Uterus (tissue), 4 donors: Measurements from ENCODE around the gene CYB5B. TPM values are rescaled to one million over a fixed set of nuclear protein-coding genes. Genes with fewer than 3 reads are reported as not detected.
A peak's percentile ranks its signal among the peaks of the same experiment; 100 is the strongest.
"Not testable (repeated sequence)": the region's sequence is repeated elsewhere in the genome, so short reads cannot be mapped to it uniquely, and the experiment has no call there.

ENCODE experiments used
- DNase-seq, 2 donors: peaks; one replicate each; pipeline ENCODE4 v3.0.0-alpha.2; 2019 to 2020
- H3K27ac ChIP-seq, 2 donors: fragments of 200-600 bp; sonication (generic); 1 replicate in 1 of 2; 2 replicates in 1 of 2; pipeline ENCODE4 v1.5.1; 2016 to 2018
- H3K27me3 ChIP-seq, 2 donors: fragments of 200-600 bp; sonication (generic); one replicate each; pipeline ENCODE4 v1.5.1; 2018 to 2019; ENCODE audit warnings: control low read depth in 1 of 2
- H3K36me3 ChIP-seq, 2 donors: fragments of 200-600 bp; sonication (generic); one replicate each; pipeline ENCODE4 v1.5.1; 2019; ENCODE audit warnings: control low read depth in 1 of 2
- H3K4me1 ChIP-seq, 2 donors: fragments of 200-600 bp; sonication (generic); one replicate each; pipeline ENCODE4 v1.5.1; 2018 to 2019; ENCODE audit warnings: control low read depth in 1 of 2
- H3K4me3 ChIP-seq, 2 donors: fragments of 200-600 bp; sonication (generic); 1 replicate in 1 of 2; 2 replicates in 1 of 2; pipeline ENCODE4 v1.5.1; 2018 to 2019; ENCODE audit warnings: mild to moderate bottlenecking in 1 of 2
- H3K9me3 ChIP-seq, 2 donors: fragments of 200-600 bp; sonication (generic); one replicate each; pipeline ENCODE4 v1.5.1; 2019; ENCODE audit warnings: control low read depth in 1 of 2
- POLR2A ChIP-seq, 2 donors: fragments of 450-650 bp; IDR thresholded peaks; one replicate each; pipeline ENCODE4 v1.6.1; 2016; ENCODE audit warnings: antibody characterized with exemption in 2 of 2, mild to moderate bottlenecking in 1 of 2, moderate library complexity in 1 of 2
- intact Hi-C: fragments of 100-400 bp; cut with DNase I; formaldehyde crosslinking; loops from one replicate; pipeline ENCODE4 v1.15.1; 2023; ENCODE audit warnings: low total_unique reads
- total RNA-seq, 4 donors: library from RNA; depleted of rRNA in 3 of 4; stranded (reverse); fragments of >200 nt in 3 of 4; gene quantifications; one replicate each; pipeline versions ENCODE4 v1.1.0 to v1.2.4, GENCODE V29; 2014 to 2023
- TF ChIP-seq, protein P1 (sequence below), 4 experiments: fragments of 200-600 bp in 2 of 4; fragments of 450-650 bp in 2 of 4; sonication (generic) in 2 of 4; IDR thresholded peaks; one replicate each; pipeline ENCODE4 v1.5.1; 2016 to 2019; ENCODE audit warnings: antibody characterized with exemption in 4 of 4, mild to moderate bottlenecking in 2 of 4, moderate library complexity in 1 of 4
- donor health status: DM: yes; HTN: yes; CAD: no.

CYB5B gene
- total RNA-seq, 4 donors from 2014 or later: 24.1 to 70.3 (median 57.6) TPM

DNA sequence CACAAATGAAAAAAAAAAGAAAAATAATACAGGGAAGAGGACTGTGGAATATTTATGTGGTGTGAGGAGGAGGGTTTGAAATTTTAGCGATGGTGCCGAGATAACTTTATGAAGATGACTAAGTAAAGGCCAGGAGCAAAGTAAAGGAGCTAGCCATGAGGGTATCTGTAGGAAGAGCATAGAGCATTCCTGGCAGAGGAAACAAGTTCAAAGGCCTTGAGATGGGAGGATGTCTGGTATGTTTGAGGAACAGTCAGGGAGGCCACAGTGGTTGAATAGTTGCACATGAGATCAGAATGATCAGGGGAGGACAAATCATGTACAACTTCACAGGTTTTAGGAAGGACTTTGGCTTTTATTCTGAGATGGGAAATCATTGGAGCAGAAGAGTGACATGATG is 4.2 kb downstream of the CYB5B start:
- no peaks in the 10 kb centered on the region for H3K9me3 ChIP-seq
- intact Hi-C loops: no loop called here
- no peaks in the 10 kb centered on the region for H3K36me3 ChIP-seq
- no peak overlapping the region for H3K4me3 ChIP-seq
- no peak overlapping the region for H3K27ac ChIP-seq
- no peaks in the 10 kb centered on the region for H3K4me1 ChIP-seq
- TF ChIP-seq POLR2A (IDR thresholded peaks at IDR 0.05): no peak
- TF ChIP-seq, protein P1, sequence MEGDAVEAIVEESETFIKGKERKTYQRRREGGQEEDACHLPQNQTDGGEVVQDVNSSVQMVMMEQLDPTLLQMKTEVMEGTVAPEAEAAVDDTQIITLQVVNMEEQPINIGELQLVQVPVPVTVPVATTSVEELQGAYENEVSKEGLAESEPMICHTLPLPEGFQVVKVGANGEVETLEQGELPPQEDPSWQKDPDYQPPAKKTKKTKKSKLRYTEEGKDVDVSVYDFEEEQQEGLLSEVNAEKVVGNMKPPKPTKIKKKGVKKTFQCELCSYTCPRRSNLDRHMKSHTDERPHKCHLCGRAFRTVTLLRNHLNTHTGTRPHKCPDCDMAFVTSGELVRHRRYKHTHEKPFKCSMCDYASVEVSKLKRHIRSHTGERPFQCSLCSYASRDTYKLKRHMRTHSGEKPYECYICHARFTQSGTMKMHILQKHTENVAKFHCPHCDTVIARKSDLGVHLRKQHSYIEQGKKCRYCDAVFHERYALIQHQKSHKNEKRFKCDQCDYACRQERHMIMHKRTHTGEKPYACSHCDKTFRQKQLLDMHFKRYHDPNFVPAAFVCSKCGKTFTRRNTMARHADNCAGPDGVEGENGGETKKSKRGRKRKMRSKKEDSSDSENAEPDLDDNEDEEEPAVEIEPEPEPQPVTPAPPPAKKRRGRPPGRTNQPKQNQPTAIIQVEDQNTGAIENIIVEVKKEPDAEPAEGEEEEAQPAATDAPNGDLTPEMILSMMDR (IDR thresholded peaks at IDR 0.05): no peak
- no peak for DNase-seq
- no peaks in the 10 kb centered on the region for H3K27me3 ChIP-seq

DNA sequence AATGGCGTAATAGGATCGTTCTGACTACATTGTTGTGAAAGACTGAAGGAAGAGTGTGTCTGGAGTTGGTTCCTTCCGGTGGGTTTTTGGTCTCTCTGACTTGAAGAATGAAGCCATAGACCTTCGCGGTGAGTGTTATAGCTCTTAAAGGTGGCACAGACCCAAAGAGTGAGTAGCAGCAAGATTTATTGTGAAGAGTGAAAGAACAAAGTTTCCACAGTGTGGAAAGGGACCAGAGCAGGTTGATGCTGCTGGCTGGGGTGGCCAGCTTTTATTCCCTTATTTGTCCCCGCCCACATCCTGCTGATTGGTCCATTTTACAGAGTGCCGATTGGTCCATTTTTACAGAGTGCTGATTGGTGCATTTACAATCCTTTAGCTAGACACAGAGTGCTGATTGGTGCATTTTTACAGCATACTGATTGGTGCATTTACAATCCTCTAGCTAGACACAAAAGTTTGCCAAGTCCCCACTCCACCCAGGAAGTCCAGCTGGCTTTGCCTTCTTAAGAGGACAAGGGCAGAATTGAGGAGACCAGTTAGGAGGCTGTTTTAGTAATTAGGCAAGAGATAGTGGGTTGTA is 4.7 kb downstream of the CYB5B start:
- H3K4me3 ChIP-seq, H3K27ac ChIP-seq, H3K9me3 ChIP-seq, H3K36me3 ChIP-seq, H3K27me3 ChIP-seq, DNase-seq, H3K4me1 ChIP-seq, intact Hi-C loops: not testable (repeated sequence)

DNA sequence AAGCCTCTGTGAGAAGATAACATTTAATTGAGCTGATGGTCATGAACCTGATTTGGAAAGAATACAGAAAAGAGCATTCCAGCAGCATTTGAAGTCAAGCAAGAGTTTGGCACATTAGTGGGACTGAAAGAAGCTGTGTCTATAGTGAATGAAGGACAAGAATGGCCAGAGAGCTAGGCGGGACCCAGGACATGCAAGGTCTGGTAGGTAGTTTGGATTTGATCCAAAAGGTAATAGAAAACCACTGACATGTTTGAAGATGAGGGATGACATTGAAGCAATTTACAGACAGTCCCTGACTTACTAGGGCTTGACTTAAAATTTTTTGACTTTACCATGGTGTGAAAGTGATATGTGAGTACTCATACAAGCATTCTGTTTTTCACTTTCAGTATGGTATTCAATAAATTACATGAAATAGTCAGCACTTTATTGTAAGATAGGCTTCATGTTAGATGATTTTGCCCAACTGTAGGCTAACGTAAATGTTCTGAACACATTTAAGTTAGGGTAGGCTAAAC is 7.6 kb downstream of the CYB5B start:
- Histone ChIP-seq H3K27me3 (no peaks in the 10 kb centered on the region), H3K4me3 (no peak overlapping the region), H3K27ac (no peak overlapping the region), H3K9me3 (no peaks in the 10 kb centered on the region), H3K36me3 (no peaks in the 10 kb centered on the region), H3K4me1 (no peaks in the 10 kb centered on the region)
- intact Hi-C loops: no loop called here
- no peak for DNase-seq
- TF ChIP-seq, protein P1 (IDR thresholded peaks at IDR 0.05): no peak
- no peak for TF ChIP-seq POLR2A (IDR thresholded peaks at IDR 0.05)

DNA sequence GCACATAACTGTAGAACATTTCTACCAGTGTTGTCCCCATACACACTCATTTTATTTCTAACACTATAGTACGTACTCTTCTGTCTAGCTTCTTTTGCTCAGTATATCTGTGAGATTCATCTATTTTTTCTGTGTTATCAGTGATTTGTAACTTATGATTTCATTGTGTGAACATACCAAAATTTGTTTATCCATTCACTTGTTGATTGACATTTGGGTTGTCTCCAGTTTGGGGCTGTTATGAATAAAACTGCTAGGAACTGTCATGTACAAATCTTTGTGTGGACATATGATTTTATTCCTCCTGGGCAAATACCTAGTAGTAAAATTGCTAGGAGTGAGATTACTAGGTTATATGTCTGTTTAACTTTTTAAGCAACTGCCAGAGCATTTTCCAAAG is 9.6 kb downstream of the CYB5B start:
- Histone ChIP-seq H3K27me3 (no peaks in the 10 kb centered on the region), H3K27ac (no peak overlapping the region), H3K4me1 (no peaks in the 10 kb centered on the region), H3K36me3 (no peaks in the 10 kb centered on the region), H3K4me3 (no peak overlapping the region), H3K9me3 (no peaks in the 10 kb centered on the region)
- TF ChIP-seq, protein P1 (IDR thresholded peaks at IDR 0.05): no peak
- no peak for TF ChIP-seq POLR2A (IDR thresholded peaks at IDR 0.05)
- intact Hi-C loops: no loop called here
- DNase-seq: no peak

DNA sequence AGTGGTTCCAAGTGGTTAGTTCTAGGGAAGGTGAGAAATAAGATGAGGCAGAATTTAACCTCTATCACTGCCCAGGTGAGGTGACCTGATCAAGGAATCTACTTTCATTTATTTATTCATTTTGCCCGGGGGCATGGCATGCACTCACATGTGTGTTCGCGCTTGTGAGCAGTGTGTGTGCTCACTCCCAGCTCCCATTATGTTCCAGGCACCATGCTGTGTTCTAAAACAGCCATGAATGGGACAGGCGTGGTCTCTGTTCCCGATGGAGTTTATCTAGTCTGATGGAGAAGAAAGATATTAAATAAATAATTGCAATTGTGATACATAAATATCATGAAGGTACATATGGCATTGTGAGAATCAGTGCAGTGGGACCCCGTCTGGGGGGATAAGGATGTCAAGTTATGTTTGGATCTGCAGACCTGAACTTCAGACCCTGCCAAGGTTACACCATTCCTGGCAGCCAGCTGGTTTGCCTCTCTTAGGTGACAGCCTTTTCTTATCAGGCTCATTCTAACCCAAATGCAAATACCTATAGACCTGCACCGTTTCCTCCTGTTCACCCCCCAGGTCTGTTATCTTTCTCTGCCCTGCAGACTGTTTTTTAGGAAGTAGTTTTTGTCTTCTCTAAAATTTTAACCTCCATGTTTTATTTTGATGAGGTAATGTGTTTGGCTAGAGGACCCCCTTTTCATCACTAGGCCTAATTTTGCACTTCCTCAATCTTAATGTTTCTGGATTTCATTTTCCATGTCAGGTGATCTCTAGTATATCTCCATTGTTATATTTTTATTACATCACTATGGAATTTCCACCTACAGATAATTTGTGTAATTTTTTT is 11.8 kb downstream of the CYB5B start:
- intact Hi-C loops: no loop called here
- DNase-seq: no peak
- TF ChIP-seq POLR2A (IDR thresholded peaks at IDR 0.05): no peak
- TF ChIP-seq, protein P1 (IDR thresholded peaks at IDR 0.05): no peak
- no peaks in the 10 kb centered on the region for H3K27me3 ChIP-seq
- peak overlapping the region in 1 of 2 donors; percentile 5 for H3K27ac ChIP-seq
- no peaks in the 10 kb centered on the region for H3K4me1 ChIP-seq
- no peaks in the 10 kb centered on the region for H3K9me3 ChIP-seq
- no peak overlapping the region for H3K4me3 ChIP-seq
- no peaks in the 10 kb centered on the region for H3K36me3 ChIP-seq
